Fibroblast of pulmonary artery (primary cell): ENCODE measurements around the gene OGT.

Experiments
- DNase-seq: peaks from one replicate; pipeline ENCODE4 v3.0.0-alpha.2; 2010; ENCODE audit warnings: low read depth
- H3K4me3 ChIP-seq: replicated peaks from 2 replicates; pipeline ENCODE4 v1.5.1; 2011; ENCODE audit warnings: low read depth, mild to moderate bottlenecking, control low read depth, low read length, moderate library complexity
- CTCF ChIP-seq: IDR thresholded peaks from 2 replicates; pipeline ENCODE4 v1.5.1; 2011; ENCODE audit warnings: mild to moderate bottlenecking, control low read depth, low read length, inconsistent platforms; ENCODE audit errors: missing control alignments

The OGT gene

DNA sequence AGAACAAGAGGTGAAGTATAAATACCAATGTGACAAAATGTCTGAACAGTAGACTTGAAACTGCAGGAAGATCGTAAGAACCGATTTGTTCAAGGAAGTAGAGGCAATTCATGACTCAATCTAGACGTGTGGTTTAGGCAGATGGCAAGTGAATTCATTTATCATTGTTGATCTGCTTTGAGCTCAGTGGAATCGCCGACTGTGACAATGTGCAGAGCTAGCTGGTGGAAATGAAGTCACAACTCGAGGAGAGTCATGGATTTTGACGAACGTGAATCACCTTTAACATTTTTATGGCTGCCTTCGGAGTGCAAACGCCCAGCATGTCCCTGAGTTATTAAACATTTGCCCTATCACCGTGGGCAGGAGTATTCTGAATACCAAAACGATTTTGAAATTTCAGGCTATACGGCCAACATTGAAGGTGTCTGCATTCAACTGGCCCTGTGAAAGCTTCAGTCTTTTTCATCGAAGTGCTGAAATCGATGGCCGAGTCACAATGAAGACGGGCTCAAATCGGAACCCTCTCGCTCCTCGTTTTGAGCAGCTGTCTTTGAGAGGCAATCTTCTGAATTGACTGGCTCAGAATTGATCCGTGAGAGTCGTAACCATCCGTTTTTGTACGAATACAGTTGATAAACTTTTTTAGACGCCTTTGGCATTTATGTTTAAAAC, 689 bp upstream of the OGT start:
- DNase-seq: peak; percentile 41
- peak overlapping the region; percentile 95 for H3K4me3 ChIP-seq
- TF ChIP-seq CTCF: no peak

DNA sequence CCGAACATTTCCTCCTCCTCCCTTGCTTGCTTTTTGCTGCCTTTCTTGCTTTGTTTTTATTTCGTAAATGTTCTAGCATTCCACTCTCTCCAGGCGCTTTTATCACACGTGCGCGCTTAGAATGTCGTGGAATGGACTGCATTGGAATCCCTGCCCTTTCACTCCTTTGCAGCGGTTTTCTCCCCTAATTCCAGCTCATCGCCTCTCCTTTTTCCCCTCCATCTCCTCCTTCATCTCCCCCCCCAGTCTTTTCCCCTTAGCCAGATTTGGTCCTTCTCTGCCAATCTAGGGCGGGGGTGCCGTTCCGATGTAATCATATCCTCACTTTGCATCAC, 579 bp downstream of the OGT start:
- no peak for TF ChIP-seq CTCF
- DNase-seq: no peak
- peak overlapping the region; percentile 95 for H3K4me3 ChIP-seq

DNA sequence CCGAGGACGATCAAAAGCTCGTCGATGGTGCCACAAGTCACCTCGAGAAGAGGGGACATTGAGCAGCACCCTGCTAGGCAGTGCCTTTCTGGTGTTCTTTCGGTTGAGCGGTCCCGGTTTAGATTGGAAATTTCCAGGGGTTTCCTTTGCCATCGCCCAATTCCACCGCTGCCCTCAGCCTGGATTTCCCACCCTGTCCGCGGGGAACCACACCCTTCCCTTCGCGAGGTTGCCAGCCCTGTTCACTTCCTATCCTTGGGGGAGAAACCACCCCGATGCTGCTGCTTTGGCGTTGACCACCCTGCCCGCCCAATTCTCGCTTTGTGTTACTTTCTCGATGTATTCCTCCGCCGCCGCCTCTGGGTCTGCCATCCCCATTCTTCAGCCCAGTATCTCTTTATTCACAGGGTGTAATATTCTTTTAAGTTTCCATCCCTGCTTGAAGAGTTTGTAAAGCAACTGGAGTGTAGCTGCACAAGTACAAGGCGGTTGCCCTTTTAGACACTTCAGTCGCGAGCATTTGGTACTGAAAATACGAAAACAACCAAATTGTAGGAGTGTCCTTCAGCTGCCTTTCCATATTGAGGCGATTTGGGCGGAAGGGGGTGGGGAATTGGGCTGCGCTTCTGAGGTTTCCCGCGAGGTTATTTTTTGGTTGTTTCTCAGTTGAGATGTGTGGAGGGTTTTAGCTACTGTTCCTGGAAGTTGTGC, 1.1 kb downstream of the OGT start:
- DNase-seq: peak; percentile 54
- peak overlapping the region; percentile 95 for H3K4me3 ChIP-seq

GRCh38 chrX:71534773-71535544, 2.1 kb downstream of the OGT start:
- DNase-seq: no peak
- TF ChIP-seq CTCF: no peak
- peak overlapping the region; percentile 95 for H3K4me3 ChIP-seq

More for the DNA sequence above, 1.1 kb downstream of the OGT start:
- no peak for TF ChIP-seq CTCF

DNA sequence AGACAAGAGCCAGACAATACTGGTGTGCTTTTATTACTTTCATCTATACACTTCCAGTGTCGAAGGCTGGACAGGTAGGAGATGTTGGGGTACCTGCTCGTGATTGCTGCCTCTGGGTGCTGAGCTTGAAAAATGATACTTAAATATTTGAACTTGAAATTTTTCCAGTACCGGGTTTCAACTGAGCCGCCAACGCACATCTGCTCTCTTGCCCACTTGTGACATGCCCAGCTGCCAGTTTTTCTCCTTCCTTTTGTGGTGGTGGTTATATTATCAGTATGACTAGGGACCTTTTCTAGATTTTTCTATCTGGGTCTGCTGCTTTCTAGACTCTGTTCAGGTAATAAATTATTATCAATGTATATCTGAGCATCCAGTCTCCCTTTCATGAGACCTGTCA, 3.4 kb downstream of the OGT start:
- no peak for TF ChIP-seq CTCF
- peak overlapping the region; percentile 95 for H3K4me3 ChIP-seq
- no peak for DNase-seq

DNA sequence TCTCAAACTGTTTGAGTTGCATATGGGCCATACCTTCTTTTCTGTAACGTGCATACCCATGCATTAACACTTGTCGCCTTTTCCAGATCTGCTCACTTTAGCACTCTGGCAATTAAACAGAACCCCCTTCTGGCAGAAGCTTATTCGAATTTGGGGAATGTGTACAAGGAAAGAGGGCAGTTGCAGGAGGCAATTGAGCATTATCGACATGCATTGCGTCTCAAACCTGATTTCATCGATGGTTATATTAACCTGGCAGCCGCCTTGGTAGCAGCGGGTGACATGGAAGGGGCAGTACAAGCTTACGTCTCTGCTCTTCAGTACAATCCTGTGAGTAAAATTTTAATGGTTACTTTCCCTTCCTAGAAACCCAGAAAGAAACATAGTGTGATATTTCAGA, 4.8 kb downstream of the OGT start:
- no peak for DNase-seq
- no peak overlapping the region for H3K4me3 ChIP-seq
- TF ChIP-seq CTCF: no peak
